Ovary (tissue), 3 donors: ENCODE measurements around the gene CARD9.

Experiments
- CTCF ChIP-seq, 3 donors: fragments of 450-650 bp in 2 of 3; fragments of 200-600 bp in 1 of 3; IDR thresholded peaks; one replicate each; pipeline versions ENCODE4 v1.5.1 to v1.8.0; 2016 to 2022; ENCODE audit warnings: antibody characterized with exemption in 3 of 3, mild to moderate bottlenecking in 1 of 3
- POLR2A ChIP-seq: fragments of 450-650 bp; IDR thresholded peaks from one replicate; pipeline ENCODE4 v1.6.1; 2017; ENCODE audit warnings: antibody characterized with exemption, mild to moderate bottlenecking, moderate library complexity
- donor health status: DM: no; HTN: no; CAD: no.

GRCh38 chr9:136324501-136325300 is 48.8 kb downstream of the CARD9 start:
- TF ChIP-seq CTCF (IDR thresholded peaks at IDR 0.05) = no peak
- no peak for TF ChIP-seq POLR2A
